B cell (primary cell): ENCODE data around the gene IGFALS. TPM values are rescaled to one million over a fixed set of nuclear protein-coding genes. Genes with fewer than 3 reads are reported as not detected.

Experiments used
- ATAC-seq: fragments of 200-7000 bp; cut with Tn5 transposase; one replicate; pipeline ENCODE4 v1.10.0; 2021; ENCODE audit warnings: low read depth, mild to moderate bottlenecking, moderate number of reproducible peaks, moderate library complexity
- CTCF ChIA-PET: fragments of 350-600 bp; sonication (Branson Sonifier 250); formaldehyde crosslinking; loops from one replicate; lab custom pipeline; 2021; ENCODE audit warnings: antibody characterized with exemption, inconsistent platforms; lab: Charles Lee
- POLR2A ChIA-PET: fragments of 350-600 bp; sonication (Branson Sonifier 250); formaldehyde crosslinking; loops from one replicate; lab custom pipeline; 2021; ENCODE audit warnings: antibody characterized with exemption; lab: Charles Lee
- DNase-seq: peaks from one replicate; pipeline ENCODE4 v3.0.0; 2013
- H2AFZ ChIP-seq: 2 replicates; pipeline ENCODE4 v1.6.1; 2012; ENCODE audit warnings: mild to moderate bottlenecking, low read depth, low read length; ENCODE audit not compliant: insufficient read depth, poor library complexity, severe bottlenecking
- H3K27ac ChIP-seq, 2 donors: 1 replicate in 1 of 2; 2 replicates in 1 of 2; pipeline ENCODE4 v1.5.1; 2012 to 2013; ENCODE audit warnings: low read length in 2 of 2, mild to moderate bottlenecking in 2 of 2, moderate library complexity in 1 of 2
- H3K27me3 ChIP-seq, 4 experiments: fragments of 200-600 bp in 1 of 4; sonication (generic) in 1 of 4; replicated peaks in 1 of 4; 1 replicate in 2 of 4; 2 replicates in 2 of 4; pipeline versions ENCODE4 v1.6.1 to v1.7.0; 2013 to 2016; ENCODE audit warnings: low read length in 3 of 4, mild to moderate bottlenecking in 2 of 4, mixed read lengths in 1 of 4, moderate library complexity in 1 of 4; ENCODE audit not compliant: insufficient read depth in 4 of 4, control insufficient read depth in 3 of 4; ENCODE audit errors: control extremely low read depth in 1 of 4
- H3K36me3 ChIP-seq, 2 experiments: replicated peaks in 1 of 2; 1 replicate in 1 of 2; 2 replicates in 1 of 2; pipeline versions ENCODE4 v1.6.1 to v1.7.1; 2013; ENCODE audit warnings: low read length in 1 of 2; ENCODE audit not compliant: insufficient read depth in 2 of 2, control insufficient read depth in 1 of 2; ENCODE audit errors: control extremely low read depth in 1 of 2, extremely low read depth in 1 of 2
- H3K4me1 ChIP-seq, 2 donors: fragments of 200-600 bp in 1 of 2; sonication (generic) in 1 of 2; 1 replicate in 1 of 2; 2 replicates in 1 of 2; pipeline versions ENCODE4 v1.5.1 to v1.6.1; 2013 to 2017; ENCODE audit warnings: low read length in 2 of 2; ENCODE audit not compliant: control insufficient read depth in 2 of 2, insufficient read depth in 2 of 2
- H3K4me2 ChIP-seq: replicated peaks from 2 replicates; pipeline ENCODE3; 2012; ENCODE audit warnings: mild to moderate bottlenecking, low read depth, low read length; ENCODE audit not compliant: poor library complexity, severe bottlenecking
- H3K4me3 ChIP-seq, 5 experiments: fragments of 200-600 bp in 1 of 5; sonication (generic) in 1 of 5; 1 replicate in 3 of 5; 2 replicates in 2 of 5; pipeline versions ENCODE4 v1.5.1 to v1.7.0; 2011 to 2016; ENCODE audit warnings: low read length in 4 of 5, mild to moderate bottlenecking in 4 of 5, low read depth in 2 of 5, control low read depth in 1 of 5, moderate library complexity in 1 of 5; ENCODE audit not compliant: insufficient read depth in 1 of 5; ENCODE audit errors: control extremely low read depth in 1 of 5, extremely low read depth in 1 of 5
- H3K79me2 ChIP-seq: fragments of 200-600 bp; sonication (generic); one replicate; pipeline ENCODE4 v1.6.0; 2016; ENCODE audit warnings: low read length; ENCODE audit not compliant: control insufficient read depth, insufficient read depth
- H3K9ac ChIP-seq: fragments of 200-600 bp; sonication (generic); 2 replicates; pipeline ENCODE4 v1.6.1; 2017; ENCODE audit warnings: mild to moderate bottlenecking, low read length, moderate library complexity
- H3K9me3 ChIP-seq, 3 donors: one replicate each; pipeline versions ENCODE4 v1.6.1 to v1.7.1; 2013; ENCODE audit warnings: low read length in 2 of 3; ENCODE audit not compliant: control insufficient read depth in 2 of 3, insufficient read depth in 1 of 3; ENCODE audit errors: control extremely low read depth in 1 of 3
- H4K20me1 ChIP-seq: 2 replicates; pipeline ENCODE4 v1.6.0; 2012; ENCODE audit warnings: mild to moderate bottlenecking, low read length; ENCODE audit not compliant: insufficient read depth, control insufficient read depth, poor library complexity, severe bottlenecking
- H3K27ac Mint-ChIP-seq: one replicate; pipeline ENCODE4 v1.8.0; 2021; ENCODE audit warnings: mixed read lengths
- H3K27me3 Mint-ChIP-seq: one replicate; pipeline ENCODE4 v1.8.0; 2021; ENCODE audit warnings: mixed read lengths
- H3K4me1 Mint-ChIP-seq: one replicate; pipeline ENCODE4 v1.8.0; 2021; ENCODE audit warnings: mixed read lengths
- H3K4me3 Mint-ChIP-seq: one replicate; pipeline ENCODE4 v1.8.0; 2021; ENCODE audit warnings: mixed read lengths
- H3K9me3 Mint-ChIP-seq: one replicate; pipeline ENCODE4 v1.8.0; 2022; ENCODE audit warnings: mixed read lengths; ENCODE audit not compliant: insufficient read depth
- CTCF ChIP-seq: fragments of 200-600 bp; IDR thresholded peaks from one replicate; pipeline ENCODE4 v1.8.0; 2022; ENCODE audit warnings: antibody characterized with exemption, mild to moderate bottlenecking
- EZH2 ChIP-seq: IDR thresholded peaks from 2 replicates; pipeline ENCODE4 v1.6.1; 2012; ENCODE audit warnings: borderline replicate concordance, low read depth, mild to moderate bottlenecking, moderate library complexity, low read length; ENCODE audit not compliant: insufficient read depth, poor library complexity, severe bottlenecking
- WGBS: methylation state at CpG from one replicate; pipeline ENCODE4 v1.1.5; 2013; ENCODE audit warnings: missing lambda C conversion rate; ENCODE audit not compliant: insufficient coverage; 5-methylcytosine and 5-hydroxymethylcytosine counted together
- intact Hi-C: fragments of 100-400 bp; cut with micrococcal nuclease; formaldehyde crosslinking; loops from one replicate; pipeline ENCODE4 v1.10.0; 2022
- polyA plus RNA-seq: library from polyadenylated mRNA; depleted of rRNA; stranded (reverse); fragments of >200 nt; gene quantifications from 2 replicates; pipeline ENCODE4 v1.2.3, GENCODE V29; 2012
- total RNA-seq, 2 donors: library from RNA; stranded (reverse); fragments of 120-200 nt in 1 of 2; gene quantifications; 1 replicate in 1 of 2; 2 replicates in 1 of 2; pipeline versions ENCODE4 v1.2.3 to v1.2.4, GENCODE V29; 2013 to 2022

Gene IGFALS
- total and polyA plus RNA-seq, 2 donors (not counting 1 experiment from before 2014, with no cell fraction given) = 0.49 TPM; not detected in 1

GRCh38 chr16:1768767-1769401 is 24.6 kb downstream of the IGFALS start:
- intact Hi-C loops = no loop called here
- DNase-seq = no peak
- no peak for ATAC-seq
- Histone ChIP-seq H4K20me1 (peaks cover 28% of the 10 kb centered on the region), H3K9me3 (peaks cover 0 to 3% (median 0%) of the 10 kb centered on the region in 3 donors), H3K4me2 (no peak overlapping the region), H3K4me3 (no peak overlapping the region), H3K27ac (no peak overlapping the region), H3K9ac (no peak overlapping the region), H2AFZ (no peak overlapping the region), H3K36me3 (peaks cover 0 to 47% of the 10 kb centered on the region in 2 experiments), H3K27me3 (no peaks in the 10 kb centered on the region), H3K4me1 (peaks cover 13 to 21% of the 10 kb centered on the region in 2 donors), H3K79me2 (peaks cover 9% of the 10 kb centered on the region)
- no peak overlapping the region for H3K27ac Mint-ChIP-seq
- no peaks in the 10 kb centered on the region for H3K27me3 Mint-ChIP-seq
- H3K4me1 Mint-ChIP-seq = peaks cover 16% of the 10 kb centered on the region
- ChIA-PET POLR2A (no interaction called here), CTCF (interaction anchor here (1.2 kb wide), 1 partner anchor 63 kb away, joined by 4 read pairs; the partner anchor contains the start of gene MAPK8IP3)
- no peaks in the 10 kb centered on the region for H3K9me3 Mint-ChIP-seq
- 91% methylated on average over 21 of the region's 26 CpGs for WGBS
- TF ChIP-seq CTCF = no peak
- TF ChIP-seq EZH2 = no peak
- H3K4me3 Mint-ChIP-seq = no peak overlapping the region

GRCh38 chr16:1768061-1768766 is 25.3 kb downstream of the IGFALS start:
- Mint-ChIP-seq H3K4me3 (no peak overlapping the region), H3K27me3 (no peaks in the 10 kb centered on the region), H3K4me1 (peaks cover 15% of the 10 kb centered on the region), H3K9me3 (no peaks in the 10 kb centered on the region), H3K27ac (peak overlapping the region; percentile 74)
- H3K9me3 ChIP-seq = peaks cover 0 to 4% (median 0%) of the 10 kb centered on the region in 3 donors
- no peak overlapping the region for H3K4me2 ChIP-seq
- intact Hi-C loops = no loop called here
- DNase-seq = no peak
- peaks cover 0 to 51% of the 10 kb centered on the region in 2 experiments for H3K36me3 ChIP-seq
- no peak overlapping the region for H3K27ac ChIP-seq
- peaks cover 11 to 18% of the 10 kb centered on the region in 2 donors for H3K4me1 ChIP-seq
- no peaks in the 10 kb centered on the region for H3K27me3 ChIP-seq
- TF ChIP-seq CTCF = no peak
- TF ChIP-seq EZH2 = no peak
- WGBS = 97% methylated on average over 40 of the region's 41 CpGs
- H3K79me2 ChIP-seq = peaks cover 4% of the 10 kb centered on the region
- H3K9ac ChIP-seq = no peak overlapping the region
- POLR2A ChIA-PET = interaction anchor here (1.1 kb wide), 1 partner anchor 9 kb away, joined by 3 read pairs; no protein-coding TSS in a partner anchor
- H4K20me1 ChIP-seq = peaks cover 29% of the 10 kb centered on the region
- no peak overlapping the region for H3K4me3 ChIP-seq
- no peak for ATAC-seq
- H2AFZ ChIP-seq = no peak overlapping the region
- CTCF ChIA-PET = interaction anchor here (1.2 kb wide), 1 partner anchor 62 kb away, joined by 4 read pairs; the partner anchor contains the start of gene MAPK8IP3
